ENCODE data around the gene WNT4. TPM values are rescaled to one million over a fixed set of nuclear protein-coding genes. Genes with fewer than 3 reads are reported as not detected.

WNT4 gene
- total and polyA plus RNA-seq, 2 experiments from 2014 or later: 0.05 to 0.32 TPM

- H2AFZ ChIP-seq: no peak overlapping the region
- H3F3A ChIP-seq (ENCODE audit: insufficient read depth): no peaks in the 10 kb centered on the region
- in situ Hi-C loops (cut with MboI): no loop called here
- no peak overlapping the region for H3K4me3 ChIP-seq
- no peak overlapping the region for H3K9ac ChIP-seq
- H3K4me2 ChIP-seq (ENCODE audit: unreplicated experiment): no peak overlapping the region
- H3K27me3 ChIP-seq (replicated peaks; ENCODE audit: insufficient read depth): no peaks in the 10 kb centered on the region
- H4K20me1 ChIP-seq (ENCODE audit: insufficient read depth): no peaks in the 10 kb centered on the region
- TF ChIP-seq EZH2phosphoT487 (IDR thresholded peaks at IDR 0.05; ENCODE audit: insufficient read depth, low read depth): no peak
- no peak for TF ChIP-seq EZH2 (IDR thresholded peaks at IDR 0.05; ENCODE audit: insufficient read depth, poor library complexity, severe bottlenecking)
- no peaks in the 10 kb centered on the region for H3K79me2 ChIP-seq (ENCODE audit: insufficient read depth)
- no peaks in the 10 kb centered on the region for H3K4me1 ChIP-seq (ENCODE audit: insufficient read depth)
- no peak overlapping the region for H3K27ac ChIP-seq
- WGBS, 2 experiments (ENCODE audit: low coverage in 1 of 2, low lambda C conversion rate in 2 of 2, missing lambda C conversion rate in 2 of 2): 86% methylated on average over 12 to 14 of the region's 14 CpGs
- no peaks in the 10 kb centered on the region for H3K9me2 ChIP-seq (ENCODE audit: insufficient read depth)
- no peaks in the 10 kb centered on the region for H3K36me3 ChIP-seq (ENCODE audit: low read depth)
- DNase-seq: no peak
- no peaks in the 10 kb centered on the region for H3K9me3 ChIP-seq (ENCODE audit: low read depth)
Observed at GRCh38 chr1:22163137-22163536, 20.2 kb upstream of the WNT4 start.

DNA sequence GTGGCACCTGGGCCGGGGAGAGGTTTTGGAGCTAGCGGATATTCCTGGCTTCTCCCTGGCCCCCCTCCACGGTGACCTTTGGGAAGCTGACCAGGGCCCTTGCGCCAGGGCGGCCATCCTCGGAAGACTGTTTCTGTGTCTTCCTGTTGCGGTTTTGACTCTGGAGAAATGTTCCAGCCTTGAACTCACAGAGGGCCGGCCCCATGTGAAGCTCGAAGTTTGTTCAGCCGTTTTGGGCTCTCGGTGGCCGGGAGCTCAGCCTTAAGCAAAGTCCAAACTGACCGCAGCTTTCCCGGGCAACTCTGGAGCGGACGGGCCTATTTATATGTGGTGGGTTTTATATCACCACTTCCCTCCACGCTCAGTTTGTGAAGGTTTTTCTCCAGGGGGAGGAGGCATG, 17.0 kb upstream of the WNT4 start:
- Histone ChIP-seq H4K20me1 (ENCODE audit: insufficient read depth) (no peaks in the 10 kb centered on the region), H3K9ac (no peak overlapping the region), H2AFZ (no peak overlapping the region), H3K9me3 (ENCODE audit: low read depth) (no peaks in the 10 kb centered on the region), H3K36me3 (ENCODE audit: low read depth) (no peaks in the 10 kb centered on the region), H3K27ac (no peak overlapping the region), H3F3A (ENCODE audit: insufficient read depth) (no peaks in the 10 kb centered on the region), H3K9me2 (ENCODE audit: insufficient read depth) (no peaks in the 10 kb centered on the region), H3K4me2 (ENCODE audit: unreplicated experiment) (no peak overlapping the region), H3K79me2 (ENCODE audit: insufficient read depth) (no peaks in the 10 kb centered on the region), H3K4me1 (ENCODE audit: insufficient read depth) (no peaks in the 10 kb centered on the region), H3K27me3 (replicated peaks; ENCODE audit: insufficient read depth) (no peaks in the 10 kb centered on the region), H3K4me3 (no peak overlapping the region)
- DNase-seq: no peak
- in situ Hi-C loops (cut with MboI): no loop called here
- TF ChIP-seq EZH2phosphoT487 (IDR thresholded peaks at IDR 0.05; ENCODE audit: insufficient read depth, low read depth) (no peak), EZH2 (IDR thresholded peaks at IDR 0.05; ENCODE audit: insufficient read depth, poor library complexity, severe bottlenecking) (no peak)
- 90 to 93% methylated on average over 17 of the region's 17 CpGs for WGBS, 2 experiments (ENCODE audit: low coverage in 1 of 2, low lambda C conversion rate in 2 of 2, missing lambda C conversion rate in 2 of 2)

DNA sequence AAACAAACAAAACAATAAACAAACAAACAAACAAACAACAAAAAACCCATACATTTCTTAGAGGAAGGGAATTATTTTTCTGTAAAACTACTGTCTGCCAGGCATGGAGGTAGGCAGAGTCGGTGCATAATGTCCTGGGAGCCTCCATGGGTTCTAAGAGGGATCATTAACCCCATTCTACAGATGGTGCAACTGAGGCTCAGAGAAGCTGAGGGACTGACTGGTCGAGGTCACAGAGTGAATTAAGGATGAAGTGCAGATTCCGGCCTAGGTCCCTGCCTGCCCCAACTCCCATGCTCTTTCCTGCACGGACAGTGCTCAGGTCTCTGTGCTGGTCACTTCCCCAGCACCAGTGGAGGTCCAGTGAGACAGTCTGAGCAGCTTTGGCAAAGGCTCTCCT, 15.8 kb upstream of the WNT4 start:
- no peak for DNase-seq
- TF ChIP-seq EZH2 (IDR thresholded peaks at IDR 0.05; ENCODE audit: insufficient read depth, poor library complexity, severe bottlenecking): no peak
- no peak for TF ChIP-seq EZH2phosphoT487 (IDR thresholded peaks at IDR 0.05; ENCODE audit: insufficient read depth, low read depth)
- in situ Hi-C loops (cut with MboI): no loop called here
- Histone ChIP-seq H3K36me3 (ENCODE audit: low read depth) (no peaks in the 10 kb centered on the region), H3K4me3 (no peak overlapping the region), H3K4me2 (ENCODE audit: unreplicated experiment) (no peak overlapping the region), H4K20me1 (ENCODE audit: insufficient read depth) (no peaks in the 10 kb centered on the region), H3K27me3 (replicated peaks; ENCODE audit: insufficient read depth) (no peaks in the 10 kb centered on the region), H3K27ac (no peak overlapping the region), H3K9ac (no peak overlapping the region), H3K9me2 (ENCODE audit: insufficient read depth) (no peaks in the 10 kb centered on the region), H3K4me1 (ENCODE audit: insufficient read depth) (no peaks in the 10 kb centered on the region), H3F3A (ENCODE audit: insufficient read depth) (no peaks in the 10 kb centered on the region), H2AFZ (no peak overlapping the region), H3K9me3 (ENCODE audit: low read depth) (no peaks in the 10 kb centered on the region), H3K79me2 (ENCODE audit: insufficient read depth) (no peaks in the 10 kb centered on the region)
- 76 to 81% methylated on average over 4 of the region's 4 CpGs for WGBS, 2 experiments (ENCODE audit: low coverage in 1 of 2, low lambda C conversion rate in 2 of 2, missing lambda C conversion rate in 2 of 2)

- H3K9ac ChIP-seq: no peak overlapping the region
- in situ Hi-C loops (cut with MboI): no loop called here
- H2AFZ ChIP-seq: no peak overlapping the region
- no peaks in the 10 kb centered on the region for H3K9me3 ChIP-seq (ENCODE audit: low read depth)
- H3K9me2 ChIP-seq (ENCODE audit: insufficient read depth): no peaks in the 10 kb centered on the region
- no peak overlapping the region for H3K4me2 ChIP-seq (ENCODE audit: unreplicated experiment)
- no peak overlapping the region for H3K27ac ChIP-seq
- H3F3A ChIP-seq (ENCODE audit: insufficient read depth): no peaks in the 10 kb centered on the region
- no peaks in the 10 kb centered on the region for H3K79me2 ChIP-seq (ENCODE audit: insufficient read depth)
- WGBS, 2 experiments (ENCODE audit: low coverage in 1 of 2, low lambda C conversion rate in 2 of 2, missing lambda C conversion rate in 2 of 2): 85 to 86% methylated on average over 9 of the region's 9 CpGs
- no peak for TF ChIP-seq EZH2phosphoT487 (IDR thresholded peaks at IDR 0.05; ENCODE audit: insufficient read depth, low read depth)
- H3K4me1 ChIP-seq (ENCODE audit: insufficient read depth): no peaks in the 10 kb centered on the region
- no peak overlapping the region for H3K4me3 ChIP-seq
- no peaks in the 10 kb centered on the region for H3K36me3 ChIP-seq (ENCODE audit: low read depth)
- H3K27me3 ChIP-seq (replicated peaks; ENCODE audit: insufficient read depth): no peaks in the 10 kb centered on the region
- no peaks in the 10 kb centered on the region for H4K20me1 ChIP-seq (ENCODE audit: insufficient read depth)
- no peak for DNase-seq
Observed at GRCh38 chr1:22157359-22157966, 14.6 kb upstream of the WNT4 start.

- TF ChIP-seq EZH2 (IDR thresholded peaks at IDR 0.05; ENCODE audit: insufficient read depth, poor library complexity, severe bottlenecking): no peak
- no peak for TF ChIP-seq EZH2phosphoT487 (IDR thresholded peaks at IDR 0.05; ENCODE audit: insufficient read depth, low read depth)
- H3K79me2 ChIP-seq (ENCODE audit: insufficient read depth): no peaks in the 10 kb centered on the region
- H3K4me1 ChIP-seq (ENCODE audit: insufficient read depth): no peaks in the 10 kb centered on the region
- no peak overlapping the region for H2AFZ ChIP-seq
- no peaks in the 10 kb centered on the region for H3F3A ChIP-seq (ENCODE audit: insufficient read depth)
- no peaks in the 10 kb centered on the region for H3K9me3 ChIP-seq (ENCODE audit: low read depth)
- no peak overlapping the region for H3K27ac ChIP-seq
- no peak overlapping the region for H3K4me3 ChIP-seq
- in situ Hi-C loops (cut with MboI): no loop called here
- WGBS, 2 experiments (ENCODE audit: low coverage in 1 of 2, low lambda C conversion rate in 2 of 2, missing lambda C conversion rate in 2 of 2): 80 to 87% methylated on average over 3 to 4 of the region's 4 CpGs
- no peaks in the 10 kb centered on the region for H4K20me1 ChIP-seq (ENCODE audit: insufficient read depth)
- no peaks in the 10 kb centered on the region for H3K36me3 ChIP-seq (ENCODE audit: low read depth)
- DNase-seq: no peak
- H3K9ac ChIP-seq: no peak overlapping the region
- H3K9me2 ChIP-seq (ENCODE audit: insufficient read depth): no peaks in the 10 kb centered on the region
- no peak overlapping the region for H3K4me2 ChIP-seq (ENCODE audit: unreplicated experiment)
- no peaks in the 10 kb centered on the region for H3K27me3 ChIP-seq (replicated peaks; ENCODE audit: insufficient read depth)
Observed at GRCh38 chr1:22155517-22155916, 12.6 kb upstream of the WNT4 start.
